Activated B cell treated with CpG ODN at 0.5 μM for 24 hours (primary cell): ENCODE data around the gene RPAIN. TPM values are rescaled to one million over a fixed set of nuclear protein-coding genes. Genes with fewer than 3 reads are reported as not detected.
A peak's percentile ranks its signal among the peaks of the same experiment; 100 is the strongest.

Experiments
- ATAC-seq: fragments of 200-7000 bp; cut with Tn5 transposase; one replicate; pipeline ENCODE4 v1.10.0; 2021; ENCODE audit warnings: low read depth, mild to moderate bottlenecking, moderate library complexity
- CTCF ChIA-PET: fragments of 350-600 bp; sonication (Branson Sonifier 250); formaldehyde crosslinking; loops from one replicate; lab custom pipeline; 2021; ENCODE audit warnings: antibody characterized with exemption; lab: Charles Lee
- POLR2A ChIA-PET: fragments of 350-600 bp; sonication (Branson Sonifier 250); formaldehyde crosslinking; loops from one replicate; lab custom pipeline; 2021; ENCODE audit warnings: antibody characterized with exemption; lab: Charles Lee
- DNase-seq: peaks from one replicate; pipeline ENCODE4 v3.0.0; 2022
- H3K27ac Mint-ChIP-seq: one replicate; pipeline ENCODE4 v1.8.0; 2020; ENCODE audit warnings: mixed read lengths
- H3K27me3 Mint-ChIP-seq: one replicate; pipeline ENCODE4 v1.8.0; 2021; ENCODE audit warnings: mixed read lengths
- H3K36me3 Mint-ChIP-seq: one replicate; pipeline ENCODE4 v1.8.0; 2021; ENCODE audit warnings: low read depth, mixed read lengths
- H3K4me1 Mint-ChIP-seq: one replicate; pipeline ENCODE4 v1.8.0; 2021; ENCODE audit warnings: mixed read lengths
- H3K4me3 Mint-ChIP-seq: one replicate; pipeline ENCODE4 v1.8.0; 2020; ENCODE audit warnings: mild to moderate bottlenecking, mixed read lengths
- H3K9me3 Mint-ChIP-seq: one replicate; pipeline ENCODE4 v1.8.0; 2020; ENCODE audit warnings: mixed read lengths
- intact Hi-C: fragments of 100-400 bp; cut with micrococcal nuclease; formaldehyde crosslinking; loops from one replicate; pipeline ENCODE4 v1.15.1; 2024
- total RNA-seq: library from RNA; stranded (reverse); gene quantifications from 2 replicates; pipeline ENCODE4 v1.2.3, GENCODE V29; 2022
- TF ChIP-seq, protein P1 (sequence below): fragments of 200-600 bp; IDR thresholded peaks from one replicate; pipeline ENCODE4 v1.8.0; 2022; ENCODE audit warnings: antibody characterized with exemption, mild to moderate bottlenecking

Gene RPAIN
- total RNA-seq, 1 donor from 2014 or later: 87.7 TPM

GRCh38 chr17:5399767-5400166 is 20.2 kb upstream of the RPAIN start:
- Mint-ChIP-seq H3K4me3 (no peak overlapping the region), H3K27me3 (no peaks in the 10 kb centered on the region), H3K36me3 (peaks cover 66% of the 10 kb centered on the region), H3K9me3 (no peaks in the 10 kb centered on the region), H3K4me1 (peaks cover 4% of the 10 kb centered on the region), H3K27ac (no peak overlapping the region)
- intact Hi-C loops: loop anchor here (5.0 kb wide), 1 partner anchor 32 kb away; no protein-coding TSS in a partner anchor
- CTCF ChIA-PET: no interaction called here
- POLR2A ChIA-PET: interaction anchor here (0.6 to 0.7 kb wide), 2 partner anchors 14 to 1037 kb away, joined by 5 to 6 read pairs; no protein-coding TSS in a partner anchor
- TF ChIP-seq, protein P1, sequence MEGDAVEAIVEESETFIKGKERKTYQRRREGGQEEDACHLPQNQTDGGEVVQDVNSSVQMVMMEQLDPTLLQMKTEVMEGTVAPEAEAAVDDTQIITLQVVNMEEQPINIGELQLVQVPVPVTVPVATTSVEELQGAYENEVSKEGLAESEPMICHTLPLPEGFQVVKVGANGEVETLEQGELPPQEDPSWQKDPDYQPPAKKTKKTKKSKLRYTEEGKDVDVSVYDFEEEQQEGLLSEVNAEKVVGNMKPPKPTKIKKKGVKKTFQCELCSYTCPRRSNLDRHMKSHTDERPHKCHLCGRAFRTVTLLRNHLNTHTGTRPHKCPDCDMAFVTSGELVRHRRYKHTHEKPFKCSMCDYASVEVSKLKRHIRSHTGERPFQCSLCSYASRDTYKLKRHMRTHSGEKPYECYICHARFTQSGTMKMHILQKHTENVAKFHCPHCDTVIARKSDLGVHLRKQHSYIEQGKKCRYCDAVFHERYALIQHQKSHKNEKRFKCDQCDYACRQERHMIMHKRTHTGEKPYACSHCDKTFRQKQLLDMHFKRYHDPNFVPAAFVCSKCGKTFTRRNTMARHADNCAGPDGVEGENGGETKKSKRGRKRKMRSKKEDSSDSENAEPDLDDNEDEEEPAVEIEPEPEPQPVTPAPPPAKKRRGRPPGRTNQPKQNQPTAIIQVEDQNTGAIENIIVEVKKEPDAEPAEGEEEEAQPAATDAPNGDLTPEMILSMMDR: no peak
- ATAC-seq (no peak), DNase-seq (no peak)

DNA sequence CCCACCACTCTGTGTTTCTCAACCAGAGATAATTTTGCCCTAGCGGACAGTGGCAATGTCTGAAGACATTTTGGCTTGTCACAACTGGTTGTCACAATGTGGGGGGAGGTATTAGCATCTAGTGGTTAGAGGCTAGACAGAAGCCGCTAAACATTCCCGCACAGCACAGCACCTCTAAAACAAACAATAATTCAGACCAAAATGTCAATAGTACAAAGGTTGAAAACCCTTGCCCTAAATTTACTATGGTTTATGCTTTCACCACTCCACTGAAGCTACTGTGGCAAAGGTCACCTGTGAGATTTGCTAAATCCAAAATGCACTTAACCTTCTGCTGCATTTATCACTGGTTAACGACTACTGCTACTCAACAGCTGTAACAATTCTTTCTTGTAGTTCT is 14.6 kb upstream of the RPAIN start:
- Mint-ChIP-seq H3K27ac (no peak overlapping the region), H3K27me3 (no peaks in the 10 kb centered on the region), H3K9me3 (no peaks in the 10 kb centered on the region), H3K4me1 (peaks cover 7% of the 10 kb centered on the region), H3K36me3 (peaks cover 18% of the 10 kb centered on the region), H3K4me3 (no peak overlapping the region)
- ATAC-seq: no peak
- DNase-seq: no peak
- TF ChIP-seq, protein P1: no peak
- POLR2A ChIA-PET: interaction anchor here (0.5 kb wide), 1 partner anchor 158 kb away, joined by 4 read pairs; no protein-coding TSS in a partner anchor
- intact Hi-C loops: no loop called here
- CTCF ChIA-PET: no interaction called here

GRCh38 chr17:5408186-5408585 is 11.8 kb upstream of the RPAIN start:
- H3K36me3 Mint-ChIP-seq: peaks cover 15% of the 10 kb centered on the region
- H3K27ac Mint-ChIP-seq: no peak overlapping the region
- ATAC-seq (no peak), DNase-seq (no peak)
- intact Hi-C loops: no loop called here
- no peak overlapping the region for H3K4me3 Mint-ChIP-seq
- peaks cover 24% of the 10 kb centered on the region for H3K4me1 Mint-ChIP-seq
- ChIA-PET POLR2A (no interaction called here), CTCF (interaction anchor here (0.9 kb wide), 1 partner anchor 31 kb away, joined by 3 read pairs; the partner anchor contains the start of gene C1QBP)
- TF ChIP-seq, protein P1: no peak
- no peaks in the 10 kb centered on the region for H3K9me3 Mint-ChIP-seq
- no peaks in the 10 kb centered on the region for H3K27me3 Mint-ChIP-seq

DNA sequence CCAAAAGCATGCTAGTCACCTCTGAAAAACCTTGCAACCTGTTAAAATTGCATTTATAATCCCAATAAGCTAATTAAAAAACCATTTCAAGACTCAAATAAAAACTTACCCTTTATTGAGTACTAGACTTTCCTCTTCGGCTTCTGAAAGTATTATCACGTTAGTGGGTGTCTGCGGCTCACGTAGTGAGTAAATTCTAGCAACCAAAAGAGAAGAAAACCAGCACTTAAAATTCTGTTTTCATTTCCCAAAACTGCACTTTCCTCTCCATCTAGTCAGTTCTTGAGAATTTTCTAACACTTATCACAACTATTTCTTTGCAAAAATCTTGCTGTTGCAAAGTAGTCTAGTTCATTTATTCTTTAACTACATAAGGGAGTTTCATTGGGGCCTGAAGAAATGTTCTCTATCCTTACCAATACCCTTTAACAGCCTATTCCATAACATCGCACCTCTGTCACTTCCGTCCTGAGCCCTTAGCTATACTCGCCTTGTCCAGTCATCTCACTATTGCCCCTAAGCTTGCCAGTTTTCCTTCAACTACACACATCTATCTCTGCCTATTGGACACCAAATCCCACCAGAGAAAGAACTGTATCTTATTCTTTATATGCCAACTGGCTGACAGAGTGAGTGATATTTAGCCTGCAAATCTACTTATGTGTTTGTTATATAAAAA is 9.2 kb upstream of the RPAIN start:
- Mint-ChIP-seq H3K4me1 (peaks cover 33% of the 10 kb centered on the region), H3K27ac (peak overlapping the region; percentile 62), H3K36me3 (peaks cover 35% of the 10 kb centered on the region), H3K4me3 (no peak overlapping the region), H3K27me3 (no peaks in the 10 kb centered on the region), H3K9me3 (no peaks in the 10 kb centered on the region)
- DNase-seq (no peak), ATAC-seq (no peak)
- ChIA-PET POLR2A (no interaction called here), CTCF (no interaction called here)
- TF ChIP-seq, protein P1: no peak
- intact Hi-C loops: no loop called here

GRCh38 chr17:5413682-5414081 is 6.3 kb upstream of the RPAIN start:
- Mint-ChIP-seq H3K27me3 (no peaks in the 10 kb centered on the region), H3K36me3 (peaks cover 46% of the 10 kb centered on the region), H3K4me3 (no peak overlapping the region), H3K4me1 (peaks cover 52% of the 10 kb centered on the region), H3K27ac (peak overlapping the region; percentile 21), H3K9me3 (no peaks in the 10 kb centered on the region)
- CTCF ChIA-PET: no interaction called here
- intact Hi-C loops: no loop called here
- POLR2A ChIA-PET: interaction anchor here (0.6 to 1.5 kb wide), 4 partner anchors 22 to 187 kb away, joined by 3 to 4 read pairs (median 4); no protein-coding TSS in a partner anchor
- DNase-seq (no peak), ATAC-seq (no peak)
- TF ChIP-seq, protein P1: no peak
